Smooth muscle cell (in vitro differentiated cells): Measurements from ENCODE around the gene VAV1. TPM values are rescaled to one million over a fixed set of nuclear protein-coding genes. Genes with fewer than 3 reads are reported as not detected.

Experiments
- DNase-seq: peaks from one replicate; lab custom pipeline; 2025; ENCODE audit not compliant: unreplicated experiment; lab: John Stamatoyannopoulos, UW
- H2AFZ ChIP-seq: fragments of 200-600 bp; sonication (generic); 2 replicates; pipeline ENCODE4 v1.6.0; 2016; ENCODE audit warnings: antibody characterized with exemption, low read depth, mild to moderate bottlenecking
- H3F3A ChIP-seq: fragments of 200-600 bp; sonication (generic); 2 replicates; pipeline ENCODE4 v1.6.0; 2017; ENCODE audit warnings: antibody characterized with exemption, low read depth
- H3K27ac ChIP-seq: fragments of 200-600 bp; sonication (generic); 2 replicates; pipeline ENCODE4 v1.5.1; 2016; ENCODE audit warnings: low read depth, mild to moderate bottlenecking
- H3K27me3 ChIP-seq: fragments of 200-600 bp; sonication (generic); 2 replicates; pipeline ENCODE4 v1.6.1; 2016; ENCODE audit warnings: low read depth, mild to moderate bottlenecking
- H3K36me3 ChIP-seq: fragments of 200-600 bp; sonication (generic); 2 replicates; pipeline ENCODE4 v1.5.1; 2016; ENCODE audit warnings: low read depth
- H3K4me1 ChIP-seq: fragments of 200-600 bp; sonication (generic); 2 replicates; pipeline ENCODE4 v1.5.1; 2016; ENCODE audit warnings: low read depth
- H3K4me2 ChIP-seq: fragments of 200-600 bp; sonication (generic); 2 replicates; pipeline ENCODE4 v1.6.0; 2016; ENCODE audit warnings: mild to moderate bottlenecking
- H3K4me3 ChIP-seq: fragments of 200-600 bp; sonication (generic); 2 replicates; pipeline ENCODE4 v1.5.1; 2016; ENCODE audit warnings: mild to moderate bottlenecking
- H3K79me2 ChIP-seq: fragments of 200-600 bp; sonication (generic); 2 replicates; pipeline ENCODE4 v1.6.0; 2016; ENCODE audit warnings: low read depth, mild to moderate bottlenecking
- H3K9ac ChIP-seq: fragments of 200-600 bp; sonication (generic); 2 replicates; pipeline ENCODE4 v1.6.0; 2016; ENCODE audit warnings: low read depth
- H3K9me3 ChIP-seq: fragments of 200-600 bp; sonication (generic); replicated peaks from 2 replicates; pipeline ENCODE4 v1.5.1; 2016; ENCODE audit warnings: low read depth
- H4K20me1 ChIP-seq: fragments of 200-600 bp; sonication (generic); 2 replicates; pipeline ENCODE4 v1.6.0; 2016; ENCODE audit warnings: low read depth
- whole genome bisulfite sequencing: methylation state at CpG from one replicate; pipeline ENCODE4 v1.1.7; 2016; ENCODE audit warnings: low lambda C conversion rate; 5-methylcytosine and 5-hydroxymethylcytosine counted together
- polyA plus RNA-seq: library from polyadenylated mRNA; unstranded; fragments of >200 nt; fragmentation: Nextera tagmentation; extraction: Ambion mirVana; gene quantifications from 2 replicates; pipeline ENCODE4 v1.2.1, GENCODE V29; 2016
- total RNA-seq: library from RNA; depleted of rRNA; stranded (reverse); fragments of >200 nt; gene quantifications from 2 replicates; pipeline ENCODE4 v1.2.3, GENCODE V29; 2014
- TF ChIP-seq, protein P1 (sequence below): fragments of 200-600 bp; sonication (generic); IDR thresholded peaks from 2 replicates; pipeline ENCODE4 v1.5.1; 2017; ENCODE audit warnings: borderline replicate concordance, mild to moderate bottlenecking, antibody characterized with exemption; ENCODE audit not compliant: insufficient read depth, poor library complexity, severe bottlenecking

The VAV1 gene
- total and polyA plus RNA-seq, 2 experiments from 2014 or later: not detected

DNA sequence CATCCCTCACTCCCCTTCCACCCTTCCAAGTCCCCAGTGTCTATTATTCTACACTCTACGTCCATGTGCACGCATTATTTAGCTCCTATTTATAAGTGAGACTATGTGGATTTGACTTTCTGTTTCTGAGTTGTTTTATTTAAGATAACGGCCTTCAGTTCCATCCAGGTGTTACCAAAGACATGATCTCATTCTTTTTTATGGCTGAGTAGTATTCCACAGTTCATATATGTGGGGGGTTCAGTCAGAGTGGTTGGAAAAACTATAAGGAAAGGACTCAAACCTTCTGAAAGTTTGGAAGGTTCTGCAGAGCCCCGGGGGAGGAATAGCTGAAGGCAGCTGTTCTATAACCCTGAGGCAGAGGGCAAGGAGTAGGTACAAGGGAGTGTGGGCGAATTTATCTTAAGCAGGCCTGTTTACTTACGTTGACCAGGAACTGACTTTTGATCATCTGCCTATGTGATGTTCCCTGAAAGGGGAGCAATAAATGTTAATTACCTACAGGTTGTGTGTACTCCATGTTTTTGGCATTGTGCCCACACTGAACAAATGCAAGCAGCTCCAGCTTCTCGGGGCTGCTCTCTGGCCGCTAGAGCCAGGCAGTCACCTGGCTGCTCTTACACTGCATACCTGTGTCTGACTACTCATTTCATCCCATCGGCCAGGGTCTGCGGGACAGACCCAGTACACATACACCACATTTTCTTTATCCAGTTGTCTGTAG, 101.4 kb downstream of the VAV1 start:
- Histone ChIP-seq H3K79me2 (no peaks in the 10 kb centered on the region), H3F3A (no peaks in the 10 kb centered on the region), H3K4me1 (no peaks in the 10 kb centered on the region), H3K9ac (no peak overlapping the region), H3K4me3 (no peak overlapping the region), H4K20me1 (no peaks in the 10 kb centered on the region), H3K36me3 (no peaks in the 10 kb centered on the region), H3K27me3 (no peaks in the 10 kb centered on the region), H3K4me2 (no peak overlapping the region), H3K9me3 (no peaks in the 10 kb centered on the region), H2AFZ (no peak overlapping the region), H3K27ac (no peak overlapping the region)
- DNase-seq: no peak
- TF ChIP-seq, protein P1, sequence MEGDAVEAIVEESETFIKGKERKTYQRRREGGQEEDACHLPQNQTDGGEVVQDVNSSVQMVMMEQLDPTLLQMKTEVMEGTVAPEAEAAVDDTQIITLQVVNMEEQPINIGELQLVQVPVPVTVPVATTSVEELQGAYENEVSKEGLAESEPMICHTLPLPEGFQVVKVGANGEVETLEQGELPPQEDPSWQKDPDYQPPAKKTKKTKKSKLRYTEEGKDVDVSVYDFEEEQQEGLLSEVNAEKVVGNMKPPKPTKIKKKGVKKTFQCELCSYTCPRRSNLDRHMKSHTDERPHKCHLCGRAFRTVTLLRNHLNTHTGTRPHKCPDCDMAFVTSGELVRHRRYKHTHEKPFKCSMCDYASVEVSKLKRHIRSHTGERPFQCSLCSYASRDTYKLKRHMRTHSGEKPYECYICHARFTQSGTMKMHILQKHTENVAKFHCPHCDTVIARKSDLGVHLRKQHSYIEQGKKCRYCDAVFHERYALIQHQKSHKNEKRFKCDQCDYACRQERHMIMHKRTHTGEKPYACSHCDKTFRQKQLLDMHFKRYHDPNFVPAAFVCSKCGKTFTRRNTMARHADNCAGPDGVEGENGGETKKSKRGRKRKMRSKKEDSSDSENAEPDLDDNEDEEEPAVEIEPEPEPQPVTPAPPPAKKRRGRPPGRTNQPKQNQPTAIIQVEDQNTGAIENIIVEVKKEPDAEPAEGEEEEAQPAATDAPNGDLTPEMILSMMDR: no peak
- 74% methylated on average over 10 of the region's 10 CpGs for WGBS

GRCh38 chr19:6875218-6875617, 102.7 kb downstream of the VAV1 start:
- DNase-seq: no peak
- TF ChIP-seq, protein P1: no peak
- WGBS: 74% methylated on average over 2 of the region's 2 CpGs
- Histone ChIP-seq H3K27me3 (no peaks in the 10 kb centered on the region), H3K9ac (no peak overlapping the region), H3K4me1 (no peaks in the 10 kb centered on the region), H3K27ac (no peak overlapping the region), H4K20me1 (no peaks in the 10 kb centered on the region), H3K79me2 (no peaks in the 10 kb centered on the region), H3F3A (no peaks in the 10 kb centered on the region), H3K4me2 (no peak overlapping the region), H3K36me3 (no peaks in the 10 kb centered on the region), H2AFZ (no peak overlapping the region), H3K9me3 (no peaks in the 10 kb centered on the region), H3K4me3 (no peak overlapping the region)

- Histone ChIP-seq H3F3A (no peaks in the 10 kb centered on the region), H3K79me2 (no peaks in the 10 kb centered on the region), H2AFZ (no peak overlapping the region), H3K27ac (no peak overlapping the region), H3K36me3 (no peaks in the 10 kb centered on the region), H4K20me1 (no peaks in the 10 kb centered on the region), H3K27me3 (no peaks in the 10 kb centered on the region), H3K9me3 (no peaks in the 10 kb centered on the region), H3K4me2 (no peak overlapping the region), H3K9ac (no peak overlapping the region), H3K4me3 (no peak overlapping the region), H3K4me1 (no peaks in the 10 kb centered on the region)
- TF ChIP-seq, protein P1: no peak
- WGBS: 77% methylated on average over 7 of the region's 7 CpGs
- no peak for DNase-seq
Measured at GRCh38 chr19:6876748-6877147, 104.2 kb downstream of the VAV1 start.

- H3F3A ChIP-seq: no peaks in the 10 kb centered on the region
- no peaks in the 10 kb centered on the region for H3K9me3 ChIP-seq
- H3K27ac ChIP-seq: no peak overlapping the region
- no peak overlapping the region for H3K4me3 ChIP-seq
- no peaks in the 10 kb centered on the region for H3K79me2 ChIP-seq
- H3K4me1 ChIP-seq: no peaks in the 10 kb centered on the region
- 76% methylated on average over 4 of the region's 4 CpGs for WGBS
- H2AFZ ChIP-seq: no peak overlapping the region
- no peak overlapping the region for H3K9ac ChIP-seq
- TF ChIP-seq, protein P1: no peak
- H3K36me3 ChIP-seq: no peaks in the 10 kb centered on the region
- no peak for DNase-seq
- no peaks in the 10 kb centered on the region for H3K27me3 ChIP-seq
- H4K20me1 ChIP-seq: no peaks in the 10 kb centered on the region
- H3K4me2 ChIP-seq: no peak overlapping the region
Measured at GRCh38 chr19:6877766-6878165, 105.3 kb downstream of the VAV1 start.
